Small intestine (tissue), 7 donors: ENCODE data around the gene FBLN7. TPM values are rescaled to one million over a fixed set of nuclear protein-coding genes. Genes with fewer than 3 reads are reported as not detected.
"Not testable (repeated sequence)": the region's sequence is repeated elsewhere in the genome, so short reads cannot be mapped to it uniquely, and the experiment has no call there.

Source experiments
- DNase-seq, 2 donors: peaks; one replicate each; pipeline versions ENCODE4 v3.0.0 to v3.0.0-alpha.2; 2013
- FAIRE-seq: peaks from 2 replicates; lab custom pipeline; 2012; peaks lifted over from hg19 to GRCh38; lab: Jason Lieb, UNC
- H3K27ac ChIP-seq, 3 donors: one replicate each; pipeline ENCODE4 v1.5.1; 2013; ENCODE audit warnings: low read length in 2 of 3, mild to moderate bottlenecking in 2 of 3, control low read depth in 1 of 3, inconsistent platforms in 1 of 3, low read depth in 1 of 3, moderate library complexity in 1 of 3
- H3K27me3 ChIP-seq, 3 donors: one replicate each; pipeline ENCODE4 v1.6.1; 2013; ENCODE audit warnings: low read length in 3 of 3, inconsistent platforms in 1 of 3; ENCODE audit not compliant: control insufficient read depth in 3 of 3, insufficient read depth in 3 of 3
- H3K36me3 ChIP-seq, 3 donors: one replicate each; pipeline ENCODE4 v1.6.1; 2013; ENCODE audit warnings: low read length in 3 of 3, inconsistent platforms in 1 of 3, low read depth in 1 of 3, mild to moderate bottlenecking in 1 of 3, moderate library complexity in 1 of 3; ENCODE audit not compliant: control insufficient read depth in 3 of 3, insufficient read depth in 2 of 3
- H3K4me1 ChIP-seq, 3 donors: one replicate each; pipeline ENCODE4 v1.6.1; 2013; ENCODE audit warnings: low read length in 2 of 3, inconsistent platforms in 1 of 3, low read depth in 1 of 3, mild to moderate bottlenecking in 1 of 3, moderate library complexity in 1 of 3; ENCODE audit not compliant: control insufficient read depth in 3 of 3, insufficient read depth in 2 of 3
- H3K4me3 ChIP-seq, 3 donors: one replicate each; pipeline ENCODE4 v1.5.1; 2013; ENCODE audit warnings: low read length in 3 of 3, control low read depth in 1 of 3, inconsistent platforms in 1 of 3, low read depth in 1 of 3, mild to moderate bottlenecking in 1 of 3, moderate library complexity in 1 of 3
- H3K9me3 ChIP-seq, 2 donors: one replicate each; pipeline ENCODE4 v1.6.1; 2013; ENCODE audit warnings: low read depth in 1 of 2, low read length in 1 of 2; ENCODE audit not compliant: control insufficient read depth in 2 of 2, insufficient read depth in 1 of 2
- WGBS, 3 donors: extraction: QIAGEN DNeasy Blood & Tissue Kit; methylation state at CpG; one replicate each; pipeline ENCODE4 v1.1.7; 2013; 5-methylcytosine and 5-hydroxymethylcytosine counted together
- polyA plus RNA-seq, 4 donors: library from polyadenylated mRNA; stranded (reverse) in 3 of 4; unstranded in 1 of 4; fragments of 200-250 nt in 3 of 4; fragments of 120-200 nt in 1 of 4; gene quantifications; one replicate each; pipeline versions ENCODE4 v1.2.1 to v1.2.3, GENCODE V29; 2013
- donor health status: healthy with polysubstance abuse.
- donor health status: control.
- donor health status: control.
- donor health status: Bipolar disorder and iron deficiency.
- donor health status: healthy.

FBLN7 gene
- polyA plus RNA-seq, 4 donors: 0.75 to 1.4 TPM; not detected in 2

DNA sequence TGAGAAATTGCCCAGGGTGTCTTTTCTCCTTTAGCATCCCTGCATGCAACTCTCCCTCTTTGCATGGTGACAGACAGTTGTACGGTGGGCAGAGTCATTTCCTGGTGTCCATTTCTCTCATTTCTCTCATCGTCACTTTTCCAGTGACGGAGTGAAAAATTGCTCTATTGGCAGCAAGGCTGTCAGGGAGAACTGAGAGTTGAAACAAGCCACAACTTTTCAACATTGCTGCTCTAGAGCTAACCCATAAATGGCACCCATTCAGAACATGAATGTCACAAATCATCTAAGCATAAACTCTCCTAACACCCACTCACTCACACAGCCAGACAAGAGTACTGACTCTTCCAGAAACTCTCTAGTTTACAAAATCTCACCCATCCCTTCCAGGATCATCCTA is 61.0 kb downstream of the FBLN7 start:
- Histone ChIP-seq H3K27ac (no peak overlapping the region), H3K4me3 (no peak overlapping the region), H3K4me1 (no peaks in the 10 kb centered on the region), H3K27me3 (no peaks in the 10 kb centered on the region), H3K9me3 (peaks cover 0 to 2% of the 10 kb centered on the region in 2 donors), H3K36me3 (no peaks in the 10 kb centered on the region)
- 74 to 89% (median 87%) methylated on average over 3 of the region's 3 CpGs for WGBS, 3 donors
- no peak for DNase-seq
- FAIRE-seq: no peak

DNA sequence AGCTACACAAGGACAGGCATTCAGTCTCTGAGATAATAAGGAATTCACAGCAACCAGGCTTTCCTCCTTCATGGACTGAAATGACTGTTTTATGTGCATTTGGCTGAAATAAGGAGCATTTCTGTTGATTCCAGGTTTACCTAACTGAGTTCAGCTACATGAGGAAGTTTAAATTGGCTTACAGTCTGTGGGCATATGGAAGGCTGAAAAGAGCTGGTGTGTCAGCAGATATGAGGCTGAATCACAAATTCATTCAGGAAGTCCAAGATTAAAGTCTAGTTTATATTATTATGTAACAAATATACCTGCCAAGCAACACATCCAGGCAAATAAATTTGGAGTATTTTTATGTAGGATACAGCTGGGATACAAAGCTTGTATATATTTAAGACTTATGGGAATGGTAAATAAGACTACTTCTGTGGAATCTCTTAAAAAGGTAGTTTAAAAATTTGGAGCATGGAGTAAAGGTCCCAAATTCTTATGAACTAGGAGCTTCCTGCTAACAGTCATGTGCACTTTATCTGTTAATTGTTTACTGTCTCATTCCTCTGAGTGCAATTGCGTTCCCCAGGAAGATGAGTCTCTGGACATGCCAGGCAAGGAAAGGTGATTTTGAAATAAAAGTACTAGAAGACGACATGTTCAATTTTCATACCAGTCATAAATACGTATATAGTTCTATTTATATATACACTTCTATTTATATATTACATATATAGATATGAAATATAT is 63.7 kb downstream of the FBLN7 start:
- Histone ChIP-seq H3K4me1 (no peaks in the 10 kb centered on the region), H3K9me3 (peaks cover 0 to 7% of the 10 kb centered on the region in 2 donors), H3K27me3 (no peaks in the 10 kb centered on the region), H3K27ac (no peak overlapping the region), H3K36me3 (no peaks in the 10 kb centered on the region), H3K4me3 (no peak overlapping the region)
- FAIRE-seq: no peak
- 83 to 89% (median 88%) methylated on average over 3 of the region's 3 CpGs for WGBS, 3 donors
- peak in 1 of 2 donors; percentile 4 for DNase-seq

DNA sequence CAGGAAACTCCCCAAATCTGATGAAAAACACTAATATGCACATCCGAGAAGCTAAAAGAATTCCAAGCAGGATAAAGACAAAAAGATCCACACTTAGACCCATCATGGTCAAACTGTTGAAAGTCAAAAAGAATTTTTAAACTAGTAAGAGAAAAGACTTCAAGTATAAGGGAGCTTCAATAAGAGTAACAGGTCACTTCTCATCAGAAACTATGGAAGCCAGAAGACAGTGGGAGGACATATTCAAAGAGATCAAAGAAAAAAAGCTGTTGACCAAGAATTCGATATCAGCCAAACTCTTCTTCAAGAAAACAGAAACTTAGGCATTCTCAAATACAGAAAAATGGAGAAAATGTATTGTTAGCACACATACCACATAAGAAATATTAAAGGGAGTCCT is 66.2 kb downstream of the FBLN7 start:
- H3K27me3 ChIP-seq: no peaks in the 10 kb centered on the region
- DNase-seq (no peak), FAIRE-seq (no peak)
- no peaks in the 10 kb centered on the region for H3K36me3 ChIP-seq
- peaks cover 0 to 7% of the 10 kb centered on the region in 2 donors for H3K9me3 ChIP-seq
- H3K4me1 ChIP-seq: no peaks in the 10 kb centered on the region
- WGBS, 3 donors: 93 to 96% (median 94%) methylated on average over 2 of the region's 2 CpGs
- no peak overlapping the region for H3K27ac ChIP-seq
- H3K4me3 ChIP-seq: no peak overlapping the region

DNA sequence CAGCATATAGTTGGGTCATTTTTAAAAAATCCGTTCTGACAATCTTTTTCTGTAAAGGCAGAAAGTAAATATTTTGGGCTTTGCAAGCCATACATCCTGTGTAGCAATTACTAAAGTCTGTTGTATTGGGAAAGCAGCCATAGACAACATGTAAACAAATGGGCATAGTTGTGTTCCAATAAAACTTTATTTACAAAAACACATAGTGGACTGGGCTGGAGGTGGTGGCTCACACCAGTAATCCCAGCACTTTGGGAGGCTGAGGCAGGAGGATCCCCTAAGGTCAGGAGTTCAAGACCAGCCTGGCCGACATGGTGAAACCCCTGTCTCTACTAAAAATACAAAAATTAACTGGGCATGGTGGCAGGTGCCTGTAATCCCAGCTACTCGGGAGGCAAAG is 69.7 kb downstream of the FBLN7 start:
- not testable (repeated sequence) for H3K4me1 ChIP-seq, FAIRE-seq, H3K27me3 ChIP-seq, H3K27ac ChIP-seq, H3K36me3 ChIP-seq, H3K9me3 ChIP-seq, H3K4me3 ChIP-seq, DNase-seq
- 89 to 94% (median 92%) methylated on average over 3 of the region's 3 CpGs for WGBS, 3 donors

DNA sequence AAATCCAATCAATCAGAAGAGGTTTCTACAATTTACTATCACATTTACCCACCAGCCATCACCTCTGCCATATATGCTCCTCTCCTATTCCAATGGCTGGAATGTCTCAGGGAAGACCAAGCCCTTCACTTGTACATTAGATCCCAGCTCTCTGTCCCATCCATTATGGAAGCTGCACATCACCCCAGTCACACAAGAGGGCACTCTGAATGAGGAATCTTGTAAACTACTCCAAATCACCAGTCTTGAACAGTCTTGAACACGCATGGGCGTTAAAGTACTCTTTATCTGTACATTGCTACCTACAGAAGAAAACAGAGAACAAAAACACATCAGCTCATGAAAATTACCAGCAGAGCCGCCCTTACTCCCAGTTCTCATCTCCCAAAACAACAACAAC is 78.0 kb downstream of the FBLN7 start:
- Histone ChIP-seq H3K9me3 (peaks cover 0 to 12% of the 10 kb centered on the region in 2 donors), H3K27me3 (no peaks in the 10 kb centered on the region), H3K4me3 (no peak overlapping the region), H3K36me3 (peaks cover 0 to 6% (median 5%) of the 10 kb centered on the region in 3 donors), H3K4me1 (no peaks in the 10 kb centered on the region), H3K27ac (no peak overlapping the region)
- 93 to 99% (median 95%) methylated on average over 3 of the region's 3 CpGs for WGBS, 3 donors
- DNase-seq (peak; percentile 4 to 5), FAIRE-seq (no peak)

DNA sequence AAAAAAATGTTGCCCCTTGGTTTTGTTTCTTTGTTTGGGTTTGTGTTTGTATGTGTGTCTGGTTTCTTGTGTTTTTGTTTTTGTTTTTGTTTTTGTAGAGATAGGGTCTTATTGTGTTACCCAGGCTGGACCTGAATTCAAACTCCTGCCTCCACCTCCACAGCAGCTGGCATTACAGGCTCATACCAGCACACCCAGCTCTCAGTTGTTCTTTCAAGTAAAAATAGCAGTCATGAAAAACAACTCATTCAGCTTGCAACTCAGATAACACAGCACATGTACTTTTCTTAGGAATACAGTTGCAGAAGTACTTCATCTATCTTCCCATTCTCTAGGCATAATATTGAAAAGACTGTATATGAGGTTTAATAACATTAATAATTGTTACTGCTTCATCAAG is 79.7 kb downstream of the FBLN7 start:
- H3K36me3 ChIP-seq: peaks cover 0 to 10% (median 7%) of the 10 kb centered on the region in 3 donors
- no peak overlapping the region for H3K4me3 ChIP-seq
- H3K4me1 ChIP-seq: no peaks in the 10 kb centered on the region
- H3K27me3 ChIP-seq: no peaks in the 10 kb centered on the region
- H3K9me3 ChIP-seq: peaks cover 0 to 18% of the 10 kb centered on the region in 2 donors
- DNase-seq (no peak), FAIRE-seq (no peak)
- no peak overlapping the region for H3K27ac ChIP-seq

DNA sequence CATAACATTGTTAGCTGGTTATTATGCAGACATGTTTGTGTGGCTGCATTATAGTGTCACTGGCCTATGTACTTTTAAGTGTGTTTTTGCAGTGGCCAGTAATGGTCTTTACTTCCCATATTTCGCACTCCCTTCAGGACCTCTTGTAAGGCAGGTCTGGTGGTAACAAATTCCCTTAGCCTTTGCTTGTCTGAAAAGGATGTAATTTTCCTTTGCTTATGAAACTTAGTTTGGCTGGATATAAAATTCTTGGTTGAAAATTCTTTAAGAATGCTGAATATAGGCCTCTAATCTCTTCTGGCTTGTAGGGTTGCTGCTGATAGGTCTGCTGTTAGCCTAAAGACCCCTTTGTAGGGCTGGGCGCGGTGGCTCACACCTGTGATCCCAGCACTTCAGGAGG is 82.0 kb downstream of the FBLN7 start:
- peaks cover 0 to 18% of the 10 kb centered on the region in 2 donors for H3K9me3 ChIP-seq
- no peak for FAIRE-seq
- no peak overlapping the region for H3K27ac ChIP-seq
- peaks cover 0 to 8% (median 7%) of the 10 kb centered on the region in 3 donors for H3K36me3 ChIP-seq
- DNase-seq: no peak
- no peaks in the 10 kb centered on the region for H3K4me1 ChIP-seq
- H3K27me3 ChIP-seq: no peaks in the 10 kb centered on the region
- 97 to 100% (median 98%) methylated on average over 3 of the region's 3 CpGs for WGBS, 3 donors
- H3K4me3 ChIP-seq: no peak overlapping the region

DNA sequence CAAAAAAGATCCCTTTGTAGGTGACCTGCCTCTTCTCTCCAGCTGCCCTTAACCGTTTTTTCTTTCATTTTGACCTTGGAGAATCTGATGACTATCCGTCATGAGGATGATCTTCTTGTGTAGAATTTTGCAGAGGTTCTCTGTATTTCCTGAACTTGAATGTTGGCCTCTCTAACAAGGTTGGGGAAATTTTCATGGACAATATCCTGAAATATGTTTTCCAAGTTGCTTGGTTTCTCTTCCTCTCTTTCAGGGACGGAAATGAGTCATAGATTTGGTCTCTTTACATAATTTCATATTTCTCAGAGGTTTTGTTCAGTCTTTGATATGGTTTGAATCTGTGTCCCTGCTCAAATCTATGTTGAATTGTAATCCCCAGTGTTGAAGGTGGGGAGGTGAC is 82.6 kb downstream of the FBLN7 start:
- H3K4me3 ChIP-seq: no peak overlapping the region
- no peaks in the 10 kb centered on the region for H3K4me1 ChIP-seq
- no peak overlapping the region for H3K27ac ChIP-seq
- H3K9me3 ChIP-seq: peaks cover 0 to 18% of the 10 kb centered on the region in 2 donors
- H3K36me3 ChIP-seq: peaks cover 0 to 10% (median 7%) of the 10 kb centered on the region in 3 donors
- DNase-seq: no peak
- no peaks in the 10 kb centered on the region for H3K27me3 ChIP-seq
- WGBS, 3 donors: 92 to 100% (median 99%) methylated on average over 3 of the region's 3 CpGs
- no peak for FAIRE-seq

DNA sequence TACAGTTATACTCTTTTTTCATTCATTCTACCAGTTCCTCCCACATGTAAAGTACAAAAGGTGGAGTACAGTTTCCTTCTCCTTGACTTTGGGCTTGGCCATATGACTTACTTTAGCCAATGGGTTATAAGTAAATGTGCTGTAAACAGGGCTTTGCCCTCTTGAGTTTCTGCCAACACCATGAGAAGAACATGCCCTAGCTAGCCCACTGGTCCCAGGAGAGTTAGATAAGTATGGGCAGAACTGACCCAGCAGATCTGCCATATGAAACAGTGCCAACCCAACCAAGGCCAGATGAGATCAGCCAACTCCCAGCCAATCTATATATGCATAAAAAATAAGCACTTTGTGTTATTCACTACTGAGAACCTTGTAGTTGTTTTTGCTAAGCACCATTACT is 91.2 kb downstream of the FBLN7 start:
- Histone ChIP-seq H3K36me3 (peaks cover 0 to 11% (median 2%) of the 10 kb centered on the region in 3 donors), H3K4me1 (no peaks in the 10 kb centered on the region), H3K27ac (no peak overlapping the region), H3K9me3 (no peaks in the 10 kb centered on the region), H3K4me3 (no peak overlapping the region), H3K27me3 (no peaks in the 10 kb centered on the region)
- DNase-seq (peak in 1 of 2 donors; percentile 3), FAIRE-seq (no peak)
